ENCODE measurements around the gene AK5.

DNA sequence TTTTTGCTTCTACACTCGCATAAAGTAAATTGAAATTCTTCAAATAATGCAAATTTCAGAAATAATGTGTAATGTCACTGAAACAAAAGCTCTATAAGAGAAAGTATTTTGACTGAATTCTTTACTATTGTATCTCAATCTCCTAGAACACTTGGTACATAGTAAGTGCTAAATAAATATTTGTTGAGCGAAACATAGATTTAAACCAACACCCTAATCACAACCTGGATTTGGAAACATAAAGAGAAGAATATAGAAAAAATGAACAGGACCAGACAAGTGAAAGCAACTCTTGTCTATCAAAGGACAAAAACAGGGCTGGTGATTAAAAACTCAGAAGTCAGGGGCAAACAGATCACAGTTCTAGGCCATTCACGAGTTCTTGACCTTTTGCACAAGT is 74.3 kb downstream of the AK5 start:
- TF ChIP-seq POLR2AphosphoS5 (IDR thresholded peaks at IDR 0.05; ENCODE audit: low read depth, low read length) = no peak
- TF ChIP-seq, protein P1, sequence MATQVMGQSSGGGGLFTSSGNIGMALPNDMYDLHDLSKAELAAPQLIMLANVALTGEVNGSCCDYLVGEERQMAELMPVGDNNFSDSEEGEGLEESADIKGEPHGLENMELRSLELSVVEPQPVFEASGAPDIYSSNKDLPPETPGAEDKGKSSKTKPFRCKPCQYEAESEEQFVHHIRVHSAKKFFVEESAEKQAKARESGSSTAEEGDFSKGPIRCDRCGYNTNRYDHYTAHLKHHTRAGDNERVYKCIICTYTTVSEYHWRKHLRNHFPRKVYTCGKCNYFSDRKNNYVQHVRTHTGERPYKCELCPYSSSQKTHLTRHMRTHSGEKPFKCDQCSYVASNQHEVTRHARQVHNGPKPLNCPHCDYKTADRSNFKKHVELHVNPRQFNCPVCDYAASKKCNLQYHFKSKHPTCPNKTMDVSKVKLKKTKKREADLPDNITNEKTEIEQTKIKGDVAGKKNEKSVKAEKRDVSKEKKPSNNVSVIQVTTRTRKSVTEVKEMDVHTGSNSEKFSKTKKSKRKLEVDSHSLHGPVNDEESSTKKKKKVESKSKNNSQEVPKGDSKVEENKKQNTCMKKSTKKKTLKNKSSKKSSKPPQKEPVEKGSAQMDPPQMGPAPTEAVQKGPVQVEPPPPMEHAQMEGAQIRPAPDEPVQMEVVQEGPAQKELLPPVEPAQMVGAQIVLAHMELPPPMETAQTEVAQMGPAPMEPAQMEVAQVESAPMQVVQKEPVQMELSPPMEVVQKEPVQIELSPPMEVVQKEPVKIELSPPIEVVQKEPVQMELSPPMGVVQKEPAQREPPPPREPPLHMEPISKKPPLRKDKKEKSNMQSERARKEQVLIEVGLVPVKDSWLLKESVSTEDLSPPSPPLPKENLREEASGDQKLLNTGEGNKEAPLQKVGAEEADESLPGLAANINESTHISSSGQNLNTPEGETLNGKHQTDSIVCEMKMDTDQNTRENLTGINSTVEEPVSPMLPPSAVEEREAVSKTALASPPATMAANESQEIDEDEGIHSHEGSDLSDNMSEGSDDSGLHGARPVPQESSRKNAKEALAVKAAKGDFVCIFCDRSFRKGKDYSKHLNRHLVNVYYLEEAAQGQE (IDR thresholded peaks at IDR 0.05; ENCODE audit: insufficient read depth in 1 of 2, low read depth in 2 of 2, low read length in 2 of 2) = no peak
